HuH-7.5 (cell line): ENCODE data around the gene OLFM4.
"Not testable (repeated sequence)": the region's sequence is repeated elsewhere in the genome, so short reads cannot be mapped to it uniquely, and the experiment has no call there.

Experiments used
- DNase-seq: peaks from one replicate; pipeline ENCODE4 v3.0.0; 2011; ENCODE audit warnings: low spot score

Gene OLFM4, protein sequence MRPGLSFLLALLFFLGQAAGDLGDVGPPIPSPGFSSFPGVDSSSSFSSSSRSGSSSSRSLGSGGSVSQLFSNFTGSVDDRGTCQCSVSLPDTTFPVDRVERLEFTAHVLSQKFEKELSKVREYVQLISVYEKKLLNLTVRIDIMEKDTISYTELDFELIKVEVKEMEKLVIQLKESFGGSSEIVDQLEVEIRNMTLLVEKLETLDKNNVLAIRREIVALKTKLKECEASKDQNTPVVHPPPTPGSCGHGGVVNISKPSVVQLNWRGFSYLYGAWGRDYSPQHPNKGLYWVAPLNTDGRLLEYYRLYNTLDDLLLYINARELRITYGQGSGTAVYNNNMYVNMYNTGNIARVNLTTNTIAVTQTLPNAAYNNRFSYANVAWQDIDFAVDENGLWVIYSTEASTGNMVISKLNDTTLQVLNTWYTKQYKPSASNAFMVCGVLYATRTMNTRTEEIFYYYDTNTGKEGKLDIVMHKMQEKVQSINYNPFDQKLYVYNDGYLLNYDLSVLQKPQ

DNA sequence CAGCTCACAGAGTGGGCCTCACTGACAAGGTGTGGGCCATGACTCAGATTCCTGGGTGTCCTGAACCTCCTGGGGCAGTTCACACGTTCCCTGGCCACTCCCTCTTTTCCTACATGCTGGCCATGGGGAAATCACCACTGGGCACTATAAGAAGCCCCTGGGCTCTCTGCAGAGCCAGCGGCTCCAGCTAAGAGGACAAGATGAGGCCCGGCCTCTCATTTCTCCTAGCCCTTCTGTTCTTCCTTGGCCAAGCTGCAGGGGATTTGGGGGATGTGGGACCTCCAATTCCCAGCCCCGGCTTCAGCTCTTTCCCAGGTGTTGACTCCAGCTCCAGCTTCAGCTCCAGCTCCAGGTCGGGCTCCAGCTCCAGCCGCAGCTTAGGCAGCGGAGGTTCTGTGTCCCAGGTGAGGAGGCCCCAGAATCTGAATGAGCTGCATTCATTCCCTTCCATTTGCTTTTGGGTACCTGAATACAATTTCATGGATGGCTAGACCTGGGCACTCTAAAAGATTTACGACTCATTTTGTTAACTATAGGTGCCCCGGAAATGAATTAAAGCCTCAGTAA is at the start of gene OLFM4:
OLFM4 (plus strand) TSS at position 177 of the 567 bp plus-strand sequence; CDS start at position 201, 24 bp downstream.
- no peak for DNase-seq

DNA sequence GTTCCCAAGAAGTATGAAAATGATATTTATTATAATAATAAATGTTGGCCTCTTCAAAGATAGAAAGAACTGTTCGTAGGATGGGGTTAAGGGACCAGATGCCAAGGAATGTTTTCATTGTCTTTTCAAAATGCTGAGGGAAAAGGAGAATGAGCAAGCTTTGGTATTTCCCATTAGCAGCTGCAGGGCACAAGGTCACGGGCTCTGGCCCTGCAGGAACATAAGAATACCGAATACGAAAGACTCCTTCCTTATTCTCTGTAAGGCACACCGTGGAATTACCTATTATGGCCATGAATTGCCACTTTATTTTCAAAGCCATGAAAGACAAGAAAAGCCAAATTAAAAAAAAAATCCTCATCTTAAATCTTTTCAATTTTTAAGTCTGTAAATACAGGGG is 49.6 kb upstream of the OLFM4 start:
- no peak for DNase-seq

GRCh38 chr13:52980695-52981094 is 47.9 kb upstream of the OLFM4 start:
- DNase-seq: no peak

DNA sequence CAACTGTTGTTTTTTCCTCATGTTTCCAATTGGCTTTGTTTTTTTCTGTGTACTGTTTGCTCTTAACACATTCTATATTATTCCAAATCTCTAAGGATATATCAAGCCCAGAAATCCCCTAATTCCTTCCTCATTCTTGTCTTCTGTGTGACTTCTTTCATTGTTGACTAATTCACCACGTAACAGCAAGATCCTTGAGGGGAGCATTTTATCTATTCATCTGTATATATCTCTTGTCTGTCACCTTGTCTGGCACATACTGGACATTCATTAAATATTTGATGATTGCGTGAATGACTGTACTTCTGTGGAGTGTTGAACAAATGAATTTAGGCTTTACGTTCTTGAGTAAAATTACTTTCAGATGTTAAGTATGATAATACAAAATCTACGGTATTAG is 44.8 kb upstream of the OLFM4 start:
- DNase-seq: no peak

DNA sequence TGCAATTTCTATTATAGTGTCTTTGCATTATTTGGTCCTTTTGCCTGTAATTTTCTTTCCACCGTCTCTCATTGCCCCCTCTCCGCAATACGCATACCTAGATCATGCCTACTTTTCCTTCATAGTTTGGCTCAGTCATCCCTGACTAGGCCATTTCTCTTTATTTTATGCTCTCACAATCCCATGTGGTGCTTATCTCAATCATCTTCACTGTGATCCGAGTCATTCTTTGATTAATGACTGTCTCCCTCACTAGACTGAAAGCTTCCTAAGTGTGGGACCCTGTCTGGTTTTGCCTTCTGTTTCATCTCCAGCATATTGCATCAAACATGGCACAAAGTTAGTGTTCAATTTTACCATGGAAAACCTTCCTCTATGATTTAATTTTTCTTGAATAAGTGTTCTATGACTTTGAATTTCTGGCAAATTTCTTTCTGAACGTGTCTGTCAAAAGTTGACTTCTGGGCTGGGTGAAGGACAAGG is 43.7 kb upstream of the OLFM4 start:
- DNase-seq: no peak

- DNase-seq: no peak
Observed at GRCh38 chr13:52991344-52992020, 37.1 kb upstream of the OLFM4 start.

- no peak for DNase-seq
Observed at GRCh38 chr13:52992110-52992509, 36.5 kb upstream of the OLFM4 start.

DNA sequence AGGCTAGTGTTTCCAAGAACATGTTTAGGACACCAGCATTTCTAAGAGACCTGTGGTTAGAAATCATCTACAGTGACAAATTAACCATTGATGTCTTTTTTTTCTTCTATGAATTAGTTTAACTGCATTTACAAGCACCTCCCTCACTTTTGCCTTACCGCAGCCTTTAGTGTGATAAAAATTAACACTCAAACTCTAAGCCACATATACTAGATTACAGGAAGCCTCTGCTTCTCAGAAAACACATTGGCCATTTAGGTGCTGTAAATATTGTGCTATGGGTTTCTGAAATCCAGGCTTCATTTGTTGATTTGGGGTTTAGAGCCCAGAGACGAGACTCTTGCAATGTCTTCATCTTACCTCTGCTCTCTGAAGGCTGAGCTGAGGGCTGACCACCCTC is 34.6 kb upstream of the OLFM4 start:
- no peak for DNase-seq

GRCh38 chr13:52994865-52995264 is 33.7 kb upstream of the OLFM4 start:
- no peak for DNase-seq

DNA sequence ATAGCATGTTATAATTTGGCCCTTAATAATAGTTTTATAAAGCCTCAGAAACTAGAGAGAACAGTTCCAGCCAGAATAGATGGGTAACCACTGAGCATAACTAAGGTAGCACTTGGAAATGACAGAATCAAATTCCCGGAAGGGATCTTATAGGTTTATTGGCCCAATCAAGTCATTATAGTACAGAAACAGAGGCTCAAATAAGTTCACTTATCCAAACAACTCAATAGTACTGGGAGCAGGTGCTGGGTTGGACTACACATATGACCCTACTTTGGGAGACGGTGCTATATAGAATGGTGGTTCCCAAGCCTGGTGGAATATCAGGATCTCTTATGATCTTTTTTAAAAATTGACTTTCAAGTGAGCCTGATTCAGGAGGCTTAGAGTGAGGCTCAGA is 32.7 kb upstream of the OLFM4 start:
- no peak for DNase-seq

DNA sequence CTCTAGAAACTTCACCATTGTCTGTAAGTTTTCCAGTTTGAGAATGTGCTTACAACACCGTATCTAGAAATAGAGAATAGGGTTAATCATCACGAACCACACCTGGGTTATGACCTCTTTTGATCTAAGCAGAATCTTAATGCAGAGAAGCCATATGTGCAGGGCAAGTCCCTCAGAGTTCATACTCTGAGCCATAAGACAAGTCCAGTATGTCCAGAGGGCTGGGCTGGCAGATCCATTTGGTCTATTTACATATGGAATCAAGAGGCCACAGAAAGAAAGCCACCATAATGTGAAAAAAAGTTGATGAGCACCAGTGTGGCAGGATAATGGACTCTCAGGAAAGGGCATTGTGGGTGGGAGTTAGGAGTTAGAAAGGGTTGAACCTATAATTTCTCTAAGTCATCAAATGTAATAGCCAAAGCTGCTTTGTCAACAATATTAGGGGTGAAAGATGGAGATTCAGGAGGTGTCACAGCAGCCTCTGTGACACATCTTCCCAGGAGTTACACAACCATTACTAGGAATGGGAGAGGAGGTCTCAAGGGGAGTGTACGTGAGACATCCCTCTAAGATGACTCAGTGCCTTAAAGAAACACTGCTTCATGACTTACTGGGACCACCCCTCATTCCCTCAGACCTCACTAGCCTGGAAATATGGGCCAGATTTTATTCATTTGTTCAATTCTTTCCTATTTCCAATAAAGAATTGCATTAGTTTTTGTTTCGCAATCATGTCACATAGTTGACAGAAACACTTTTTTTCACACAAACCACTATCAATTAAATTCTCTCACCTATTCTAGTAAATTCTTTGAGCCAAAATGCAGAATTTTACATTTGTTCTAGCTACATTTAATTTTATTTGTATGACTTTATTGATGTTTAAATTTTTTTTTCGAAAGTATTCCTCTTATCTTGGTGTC is 30.4 kb upstream of the OLFM4 start:
- DNase-seq: no peak

GRCh38 chr13:52999093-52999696 is 29.4 kb upstream of the OLFM4 start:
- no peak for DNase-seq

- no peak for DNase-seq
Observed at GRCh38 chr13:53001444-53002225, 27.0 kb upstream of the OLFM4 start.

- DNase-seq: no peak
Observed at GRCh38 chr13:53004573-53004972, 24.0 kb upstream of the OLFM4 start.

DNA sequence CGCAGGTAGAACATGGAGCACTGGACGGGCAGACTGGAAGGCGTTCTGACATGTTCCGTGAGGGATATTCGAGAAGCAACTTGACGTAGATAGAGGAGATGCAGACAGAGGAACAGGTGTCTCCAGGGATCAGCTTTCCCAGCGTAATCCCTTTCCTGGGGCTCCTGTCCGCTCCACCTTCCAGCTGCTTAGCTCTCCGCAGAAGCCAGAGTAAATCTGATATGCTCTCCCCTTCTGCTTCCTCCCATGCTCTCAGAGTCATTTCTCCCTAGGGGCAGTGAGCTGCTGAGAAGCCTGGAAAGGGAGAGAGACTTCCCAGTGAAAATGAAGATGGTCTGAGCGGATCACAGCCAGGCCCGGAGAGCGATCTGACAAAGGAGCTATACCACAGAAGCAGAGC is 23.0 kb upstream of the OLFM4 start:
- DNase-seq: no peak

- DNase-seq: no peak
Observed at GRCh38 chr13:53007872-53008271, 20.7 kb upstream of the OLFM4 start.

DNA sequence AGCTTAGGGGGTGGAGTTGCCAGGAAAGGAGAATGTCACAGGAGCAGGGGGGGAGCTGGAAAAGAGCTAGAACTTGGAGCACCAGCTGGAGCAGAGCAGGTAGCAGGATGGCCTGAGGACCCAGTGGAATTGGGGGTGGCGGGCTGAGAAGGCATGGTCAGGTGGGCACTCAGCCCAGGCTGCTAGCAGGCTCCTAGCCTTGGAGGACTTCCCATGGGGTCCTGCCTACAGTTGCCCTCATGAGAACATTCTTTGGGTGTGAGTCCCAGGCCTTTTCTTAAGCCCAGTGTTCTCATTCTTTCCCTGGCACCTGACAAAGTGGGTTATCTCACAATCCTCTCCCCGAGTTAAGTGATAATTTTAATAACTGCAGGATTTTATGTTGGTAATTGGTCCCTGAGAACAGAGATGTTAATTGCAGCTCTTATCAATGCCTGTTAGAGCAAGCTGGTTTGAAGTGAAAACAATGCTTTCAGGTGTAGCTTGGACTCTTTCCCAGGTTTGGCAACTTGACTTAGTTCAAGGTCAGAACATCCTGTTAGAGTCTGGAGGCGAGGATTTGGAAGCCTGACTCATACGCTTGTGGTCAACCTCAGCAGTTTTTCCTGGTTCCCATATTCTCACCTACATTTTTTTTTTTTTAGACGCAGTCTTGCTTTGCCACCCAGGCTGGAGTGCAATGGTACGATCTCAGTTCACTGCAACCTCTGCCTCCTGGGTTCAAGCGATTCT is 18.1 kb upstream of the OLFM4 start:
- DNase-seq: no peak

- DNase-seq: no peak
Observed at GRCh38 chr13:53012707-53013106, 15.9 kb upstream of the OLFM4 start.

GRCh38 chr13:53013113-53013512 is 15.5 kb upstream of the OLFM4 start:
- DNase-seq: no peak

- not testable (repeated sequence) for DNase-seq
Observed at GRCh38 chr13:53014018-53014417, 14.6 kb upstream of the OLFM4 start.
